Inflammatory macrophage (primary cell): Measurements from ENCODE around the gene ZCCHC2.

Experiments
- DNase-seq, 2 donors: peaks; one replicate each; pipeline ENCODE4 v3.0.0-alpha.2; 2020 to 2022

The ZCCHC2 gene

DNA sequence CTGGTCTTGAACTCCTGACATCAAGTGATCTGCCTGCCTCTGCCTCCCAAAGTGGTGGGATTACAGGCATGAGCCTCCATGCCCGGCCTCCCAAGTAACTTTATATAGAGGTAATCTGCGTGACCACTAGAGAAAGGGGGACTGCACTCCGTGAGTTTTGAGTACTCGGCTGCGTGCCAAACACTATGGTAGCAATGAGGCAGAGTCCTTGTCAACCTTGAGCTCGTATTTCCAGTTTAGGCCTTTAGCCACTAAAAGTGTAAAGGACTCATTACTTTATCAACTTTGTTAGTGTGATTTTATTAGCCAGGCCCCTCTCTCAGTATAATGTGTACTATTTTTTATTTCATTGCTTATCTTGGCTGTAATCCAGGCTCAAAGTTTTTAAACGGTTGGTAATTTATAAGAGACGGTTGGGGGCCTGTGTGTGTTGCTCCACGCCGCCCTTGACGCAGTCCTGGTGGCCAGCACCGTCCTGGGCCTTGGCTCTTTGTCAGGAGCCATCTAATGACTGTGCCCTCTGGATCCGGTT lies 56.2 kb downstream of the ZCCHC2 start:
- no peak for DNase-seq

DNA sequence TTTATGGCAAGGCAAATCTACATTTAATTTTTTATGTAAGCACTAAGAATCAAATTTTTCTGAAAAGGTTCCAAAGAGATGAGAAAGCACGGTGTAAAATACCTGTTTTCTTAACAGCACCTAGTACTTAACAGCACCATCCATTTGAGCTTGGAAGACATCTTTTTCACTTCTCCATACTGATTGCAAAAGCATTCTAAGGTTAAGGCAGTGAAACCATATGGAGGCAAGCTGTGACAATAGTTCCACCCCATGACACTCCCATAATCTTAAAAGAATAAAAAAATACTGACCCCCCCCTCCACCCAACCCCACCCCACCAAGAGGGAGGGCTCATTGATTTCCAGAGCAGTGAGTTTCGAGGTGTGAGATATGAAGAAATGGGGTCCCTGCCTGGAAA lies 60.6 kb downstream of the ZCCHC2 start:
- peak in 1 of 2 donors; percentile 18 for DNase-seq

DNA sequence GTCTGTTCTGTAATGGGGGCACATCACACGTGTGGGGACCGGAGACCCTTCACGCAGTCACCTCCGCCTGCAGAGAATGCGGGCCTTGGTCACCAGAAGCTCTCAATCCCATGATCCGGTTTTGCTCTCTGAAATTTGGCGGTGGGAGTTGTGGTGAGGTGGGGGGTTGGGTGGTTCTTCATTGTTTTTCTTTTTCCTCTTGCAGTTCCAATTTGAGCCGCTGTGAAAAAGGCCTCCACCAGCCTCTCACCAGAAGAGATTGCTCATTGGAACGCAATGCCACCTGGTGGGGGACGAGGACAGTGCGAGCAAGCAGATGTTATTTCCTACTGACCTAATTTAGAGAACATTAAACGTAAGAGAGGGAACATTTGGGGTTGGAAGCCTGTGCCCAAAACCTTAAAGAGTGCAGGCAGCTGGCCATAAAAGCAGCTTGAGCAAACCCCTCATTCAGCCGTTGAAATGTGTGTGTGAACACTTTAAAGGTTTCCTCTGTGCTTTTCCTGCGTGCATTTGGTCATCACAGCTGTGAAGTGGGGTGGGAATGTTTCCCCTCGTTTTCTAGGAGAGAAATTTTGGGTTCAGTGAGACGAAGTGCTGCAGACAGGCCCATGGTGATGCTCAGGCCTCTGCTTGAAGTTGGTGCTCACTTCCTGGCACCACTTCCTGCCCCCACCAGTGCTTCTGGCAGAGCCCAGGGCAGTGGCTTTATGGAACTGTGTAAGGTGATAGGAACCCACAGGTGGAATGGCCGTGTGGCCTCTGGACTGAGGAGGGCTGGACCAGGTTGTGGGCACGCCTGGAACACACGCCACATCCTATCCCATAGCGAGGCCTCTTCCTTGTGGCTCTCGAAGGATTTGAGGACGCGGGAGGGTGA lies 61.7 kb downstream of the ZCCHC2 start:
- peak; percentile 89 to 90 for DNase-seq

DNA sequence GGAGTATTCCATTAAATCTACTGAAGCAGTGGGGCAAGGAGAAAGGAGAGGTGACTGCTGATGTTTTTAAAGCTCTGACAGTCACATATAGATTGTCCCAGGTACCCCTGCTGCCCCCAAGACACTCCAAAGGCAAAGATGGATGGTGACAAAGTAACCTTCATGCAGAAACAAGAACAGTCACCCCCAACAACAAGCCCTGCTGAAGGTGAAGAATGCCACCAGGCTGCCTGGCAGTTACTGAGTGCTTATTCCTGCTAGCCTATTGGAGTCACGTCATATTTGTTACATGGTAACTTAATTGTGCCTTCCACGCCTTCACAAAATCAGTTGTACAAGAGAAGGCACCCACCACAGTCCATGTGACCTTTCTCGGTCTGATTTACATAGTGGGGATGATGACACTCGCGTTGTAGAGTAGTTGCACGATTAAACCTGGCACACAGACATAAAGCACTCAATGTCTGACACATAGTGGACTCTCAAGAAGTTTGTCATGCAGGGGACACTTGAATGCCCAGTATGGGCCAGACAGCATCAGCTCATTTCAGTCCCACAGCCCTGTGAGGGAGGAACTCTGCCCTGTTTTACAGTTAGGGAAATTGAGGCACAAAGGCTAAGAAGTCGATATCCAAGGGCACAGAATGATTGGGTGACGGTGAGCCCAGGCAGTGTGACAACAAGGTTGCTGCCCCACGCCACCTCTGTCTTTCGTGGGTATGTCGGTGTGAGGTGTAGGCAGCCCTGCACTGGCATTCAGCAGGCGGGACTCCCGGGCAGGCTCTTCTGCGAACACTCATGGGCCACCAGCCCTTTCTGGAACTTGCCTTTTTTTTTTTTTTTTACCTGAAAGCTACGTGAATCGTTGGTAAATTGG lies 62.7 kb downstream of the ZCCHC2 start:
- DNase-seq: no peak

DNA sequence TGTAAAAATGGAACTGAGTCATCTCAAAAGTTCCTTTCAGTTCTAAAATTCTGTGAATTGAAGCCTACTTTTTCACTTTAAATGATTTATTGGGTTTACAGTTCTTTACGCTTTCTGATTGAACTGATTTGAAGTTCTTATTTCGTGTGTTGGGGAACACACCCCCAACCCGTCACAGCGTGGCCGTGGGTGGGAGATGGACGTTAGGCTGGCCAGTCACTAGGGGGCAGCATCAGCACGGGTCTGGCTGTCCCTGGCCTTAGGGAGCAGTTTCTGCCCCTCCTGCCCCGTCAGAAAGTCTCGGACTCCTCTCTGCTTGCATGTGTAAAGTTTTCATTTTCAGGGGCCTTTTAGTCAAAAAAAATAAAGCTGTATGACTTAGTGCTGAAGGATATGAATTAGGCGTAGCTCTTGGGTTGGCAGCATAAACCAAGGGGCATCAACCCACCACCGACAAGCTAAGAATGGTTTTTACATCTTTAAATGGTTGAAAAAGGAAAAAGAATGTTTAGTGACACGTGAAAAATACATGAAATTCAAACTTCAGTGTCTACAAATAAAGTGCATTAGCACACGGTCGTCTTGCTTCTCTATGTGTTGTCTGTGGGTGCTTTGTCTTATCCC lies 63.4 kb downstream of the ZCCHC2 start:
- peak; percentile 76 to 88 for DNase-seq

DNA sequence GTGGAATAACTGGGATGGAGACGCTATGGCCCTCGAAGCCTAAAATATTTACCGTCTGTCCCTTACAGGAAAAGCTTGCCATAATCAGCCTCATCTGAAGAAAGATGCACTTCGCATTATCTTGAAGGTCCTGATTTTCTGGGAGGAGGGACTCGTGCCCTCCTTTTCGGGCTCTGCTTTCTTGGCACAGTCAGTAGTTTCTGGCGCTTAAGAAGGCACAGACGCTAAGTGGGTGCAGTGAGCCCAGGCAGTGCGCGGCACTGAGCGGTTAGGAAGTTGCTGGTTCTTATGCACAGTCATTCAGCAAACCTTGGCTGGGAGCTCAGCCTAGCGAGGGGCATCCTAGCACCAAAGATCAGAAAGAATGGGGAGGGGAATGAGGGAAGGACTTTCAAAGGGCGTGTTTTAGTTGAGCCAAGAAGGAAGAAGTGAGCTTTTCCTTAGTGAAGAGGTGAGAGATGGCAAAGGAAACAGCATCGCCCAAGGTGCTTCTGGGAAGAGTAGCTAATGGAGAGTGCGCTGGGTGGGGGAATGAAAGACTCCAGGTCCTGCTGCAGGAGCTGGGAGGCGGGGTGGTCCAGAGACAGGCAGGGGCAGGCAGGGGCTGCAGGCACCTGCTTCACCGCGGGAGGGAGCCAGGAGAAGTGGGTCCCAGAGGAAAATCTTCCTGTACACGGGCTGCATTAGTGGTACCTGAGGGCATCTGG lies 64.1 kb downstream of the ZCCHC2 start:
- DNase-seq: no peak

DNA sequence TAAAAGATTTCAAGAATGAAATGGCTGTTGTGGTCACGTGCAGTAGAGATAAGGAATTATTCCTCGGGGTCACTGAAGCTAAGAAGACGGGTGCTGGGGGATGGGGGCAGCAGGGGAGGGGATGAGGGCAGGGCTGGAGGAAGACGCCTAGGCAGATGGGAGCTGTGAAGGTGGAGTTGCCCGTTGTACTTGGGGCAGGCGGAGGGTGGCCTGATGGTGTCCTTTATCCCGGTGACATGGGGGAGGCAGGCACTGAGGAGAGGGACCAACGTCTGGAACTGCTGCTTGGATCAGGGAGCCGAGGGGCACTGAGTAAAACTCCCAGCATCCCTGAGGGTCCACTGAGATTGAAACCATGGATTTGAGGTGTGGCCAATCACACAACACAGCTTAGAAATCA lies 64.9 kb downstream of the ZCCHC2 start:
- no peak for DNase-seq

DNA sequence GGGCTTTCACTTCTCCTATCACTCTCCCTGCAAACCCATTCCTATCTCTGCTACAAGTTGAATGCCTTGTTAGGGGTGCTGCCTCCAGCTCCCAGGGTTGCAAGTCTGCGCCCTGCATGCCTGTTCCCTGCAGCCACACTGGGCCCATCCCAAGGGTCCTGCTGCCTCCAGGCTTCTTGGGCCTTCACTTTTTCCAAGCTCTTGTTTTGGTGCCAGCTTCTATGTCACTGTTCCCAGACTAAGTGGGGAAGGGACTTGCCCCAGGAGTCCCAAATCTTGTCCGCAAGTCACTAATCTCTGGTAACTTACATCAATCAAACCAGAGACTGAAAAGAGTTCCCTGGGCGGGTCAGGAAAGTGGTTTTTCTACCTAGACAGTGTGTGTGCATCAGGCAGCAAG lies 65.4 kb downstream of the ZCCHC2 start:
- DNase-seq: no peak

DNA sequence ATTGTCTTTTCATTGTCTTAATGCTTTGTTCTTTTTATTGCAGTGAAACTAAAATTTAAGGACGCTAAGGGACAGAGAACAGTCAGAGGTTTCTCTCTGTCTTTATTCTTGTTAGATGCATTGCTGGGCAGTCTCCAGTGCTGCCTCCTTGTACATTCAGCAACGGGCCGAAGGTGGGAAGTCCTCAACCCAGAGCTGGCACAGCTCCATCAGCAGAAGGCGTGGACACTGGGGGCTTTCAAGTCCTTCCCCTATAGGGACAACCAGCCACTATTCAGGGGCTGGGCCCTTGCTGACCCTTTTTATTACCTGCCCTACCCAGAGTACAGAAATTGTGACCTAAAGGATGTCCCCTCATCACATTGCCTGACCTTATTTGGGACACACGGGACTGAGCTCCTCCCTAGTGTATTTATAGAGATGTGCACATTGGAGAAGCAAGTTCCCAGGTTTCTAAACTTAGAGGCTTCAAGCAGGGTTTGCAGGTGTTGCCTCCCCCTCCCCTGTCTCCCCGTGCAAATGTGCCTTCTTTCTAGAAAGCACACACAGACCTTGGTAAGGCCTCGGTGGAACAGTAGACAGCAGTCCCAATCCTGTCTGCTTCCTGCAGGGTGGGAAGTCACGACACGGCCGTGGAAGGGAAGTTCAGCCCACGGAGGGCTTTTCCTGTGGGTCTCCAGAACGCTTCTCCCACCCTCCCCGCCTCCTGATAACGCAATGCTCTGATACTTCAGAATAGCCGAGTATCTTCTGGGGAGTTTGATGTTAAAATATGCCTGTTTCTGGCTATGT lies 68.2 kb downstream of the ZCCHC2 start:
- peak in 1 of 2 donors; percentile 39 for DNase-seq

DNA sequence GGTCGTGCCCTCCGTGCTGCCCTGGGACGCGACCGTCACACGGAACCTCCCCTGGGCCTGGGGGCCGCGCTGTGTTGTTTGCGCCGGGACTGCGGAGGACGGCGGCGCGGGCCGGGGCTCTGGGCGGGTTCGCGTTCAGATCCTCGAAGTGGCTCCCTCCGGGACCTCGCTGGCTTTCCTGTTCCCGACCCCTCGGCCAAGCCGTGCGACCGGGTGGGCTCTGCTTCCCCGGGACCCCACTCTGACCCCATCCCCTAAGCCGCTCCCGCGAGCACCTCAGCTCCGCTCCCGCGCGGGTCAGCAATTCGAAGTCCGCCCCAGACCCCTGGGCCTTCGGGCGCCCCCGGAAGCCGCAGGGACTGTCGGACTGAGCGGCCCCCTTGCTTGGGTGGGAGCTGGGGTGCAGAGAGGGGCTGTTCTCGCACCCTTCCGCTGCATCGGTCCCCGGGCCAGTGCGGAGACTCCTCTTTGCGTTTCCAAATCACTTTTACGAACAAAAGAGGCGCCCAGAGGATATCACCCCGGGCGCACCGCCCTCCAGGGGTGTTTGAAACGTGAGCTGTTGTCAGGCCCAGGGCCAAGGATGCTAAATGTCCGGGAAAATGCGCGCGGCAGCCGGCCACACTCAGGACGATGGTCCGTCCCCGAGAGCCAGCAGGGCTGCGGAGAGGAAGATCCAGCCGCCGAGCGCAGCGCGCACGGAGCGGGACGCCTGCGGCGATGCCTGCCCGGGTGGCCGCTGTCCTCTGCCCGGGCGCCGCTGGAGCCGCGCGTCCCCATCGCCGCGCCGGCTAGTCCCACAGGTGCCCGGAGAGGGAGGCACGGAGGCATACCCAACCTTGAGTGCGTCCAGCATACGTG lies 73.5 kb downstream of the ZCCHC2 start:
- peak in 1 of 2 donors; percentile 49 for DNase-seq

DNA sequence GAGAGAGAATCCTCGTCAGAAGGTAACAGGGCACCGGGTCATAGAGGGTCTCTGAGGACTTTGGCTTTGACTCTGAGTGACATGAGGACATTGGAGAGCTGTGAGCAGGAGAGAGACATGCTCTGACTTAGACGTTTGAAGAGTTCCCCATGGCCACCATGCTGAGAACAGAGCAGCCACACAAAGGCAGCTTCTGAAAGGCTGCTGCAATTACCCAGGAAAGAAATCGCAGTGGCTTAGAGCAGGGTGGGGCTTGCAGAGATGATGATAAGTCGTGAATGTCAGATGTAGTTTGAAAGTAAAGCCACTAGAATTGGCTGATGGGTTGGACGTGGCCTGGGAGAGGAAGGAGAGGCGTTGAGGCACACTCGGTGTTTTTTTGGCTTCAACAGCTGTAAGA lies 79.0 kb downstream of the ZCCHC2 start:
- no peak for DNase-seq

DNA sequence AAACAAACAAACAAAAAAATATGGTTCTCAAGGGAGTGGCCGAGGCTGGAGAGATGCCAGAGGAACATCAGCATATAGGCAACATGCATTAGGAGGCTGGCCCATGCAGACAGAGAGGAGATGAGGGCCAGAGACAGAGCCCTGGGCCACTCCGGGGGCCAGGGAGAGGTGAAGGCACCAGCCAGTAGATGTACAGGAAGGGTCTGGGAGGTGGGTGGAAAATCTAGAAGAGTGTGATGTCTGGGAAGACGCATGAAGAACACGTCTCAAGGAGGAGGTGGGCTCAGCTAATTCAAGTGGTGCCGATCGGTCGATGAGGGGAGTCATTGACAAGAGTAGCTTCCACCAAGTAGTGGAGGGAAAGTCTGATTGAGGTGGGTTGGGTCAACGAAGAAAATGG lies 79.9 kb downstream of the ZCCHC2 start:
- DNase-seq: no peak

DNA sequence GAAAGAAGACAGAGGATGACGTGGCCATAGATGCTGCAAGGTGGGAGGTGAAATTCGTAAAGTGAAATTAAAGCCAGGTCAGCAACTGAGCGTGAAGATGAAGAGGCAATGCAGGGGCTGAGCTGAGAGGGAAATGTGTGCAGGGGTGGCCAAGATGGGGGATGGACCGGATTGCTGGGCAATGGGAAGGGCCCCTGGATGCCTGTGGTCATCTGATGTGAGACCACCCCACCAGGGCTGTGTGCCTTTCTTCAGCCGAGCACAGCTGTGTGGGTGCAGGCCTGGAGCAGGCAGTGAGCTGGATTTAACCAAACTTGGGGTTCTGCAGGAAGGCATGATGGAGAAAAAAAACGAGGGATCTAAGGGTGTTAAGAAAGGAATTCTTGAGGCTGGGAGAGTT lies 80.4 kb downstream of the ZCCHC2 start:
- no peak for DNase-seq

DNA sequence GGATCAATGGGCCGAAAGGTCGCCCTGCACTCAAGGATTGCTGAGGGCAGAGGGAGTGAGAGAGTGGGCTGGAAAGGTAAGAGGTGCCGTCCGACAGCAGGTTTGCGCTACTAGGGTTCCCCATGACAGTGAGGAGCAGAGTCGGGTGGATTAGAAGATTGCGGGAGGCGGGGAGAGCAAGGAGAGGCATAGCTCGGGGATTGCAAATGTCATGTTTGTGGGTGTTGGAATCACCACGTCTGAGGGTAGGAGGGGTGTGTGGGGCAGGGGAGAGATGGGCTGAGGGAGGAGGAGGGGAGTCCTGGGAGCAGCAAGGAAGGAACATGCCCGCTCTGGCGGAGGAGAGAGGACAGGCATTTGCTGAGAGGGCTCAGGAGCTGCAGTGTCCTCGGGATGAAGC lies 81.2 kb downstream of the ZCCHC2 start:
- DNase-seq: no peak

DNA sequence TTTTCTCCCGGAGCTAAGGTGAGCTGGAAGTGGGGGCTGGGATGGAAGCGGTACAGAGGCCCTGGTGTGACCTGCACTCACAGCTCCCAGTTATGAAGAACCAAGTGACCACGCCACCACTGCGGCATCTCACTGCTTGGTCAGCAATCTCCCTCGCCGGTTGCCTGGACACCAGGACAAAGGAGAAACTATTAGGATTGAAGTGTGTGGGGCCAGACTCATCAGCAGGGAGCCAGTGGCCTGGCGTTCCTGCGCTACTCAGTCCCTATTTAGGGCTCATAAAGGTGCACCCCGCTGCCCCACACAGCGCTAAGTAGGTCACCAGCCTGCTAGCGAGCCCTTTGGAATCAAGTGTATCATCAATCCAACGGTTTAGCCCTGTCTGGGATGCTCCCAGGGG lies 82.9 kb downstream of the ZCCHC2 start:
- DNase-seq: no peak

DNA sequence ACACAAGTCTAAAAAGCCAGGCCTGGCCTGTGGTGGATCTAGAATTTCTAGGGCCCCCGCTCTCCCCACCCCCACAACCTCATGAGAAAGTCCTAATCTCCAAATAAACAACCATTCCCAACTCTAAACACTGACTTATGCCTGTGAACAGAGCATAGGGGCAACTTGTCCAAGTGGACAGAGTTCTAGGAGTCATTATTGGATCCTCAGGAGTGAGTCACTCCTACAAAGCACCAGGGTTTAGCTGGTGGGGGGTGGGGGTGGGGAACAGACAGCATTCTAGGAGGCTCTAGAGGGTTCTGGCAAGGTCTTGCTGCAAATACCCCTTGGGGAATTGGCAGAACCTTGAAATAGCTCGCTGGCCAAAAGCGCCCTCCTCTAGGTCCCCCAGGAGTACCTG lies 83.3 kb downstream of the ZCCHC2 start:
- no peak for DNase-seq

DNA sequence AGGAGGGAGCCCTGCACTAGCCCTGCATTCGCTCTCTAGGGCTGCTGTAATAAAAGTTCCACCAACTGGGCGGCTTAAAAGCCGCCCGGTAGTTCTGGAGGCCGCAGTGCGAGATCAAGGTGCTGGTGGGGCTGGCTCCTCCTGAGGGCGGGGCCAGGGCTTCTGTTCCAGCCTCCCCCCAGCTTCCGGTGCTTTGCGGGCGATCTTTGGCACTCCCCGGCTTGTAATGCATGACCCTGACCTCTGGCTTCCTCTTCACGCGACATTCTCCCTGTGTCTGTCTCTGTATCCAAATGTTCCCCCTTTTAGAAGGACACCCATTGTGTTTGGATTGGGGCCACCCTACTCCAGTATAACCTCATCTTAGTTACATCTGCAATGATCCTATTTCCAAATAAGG lies 84.5 kb downstream of the ZCCHC2 start:
- DNase-seq: no peak

DNA sequence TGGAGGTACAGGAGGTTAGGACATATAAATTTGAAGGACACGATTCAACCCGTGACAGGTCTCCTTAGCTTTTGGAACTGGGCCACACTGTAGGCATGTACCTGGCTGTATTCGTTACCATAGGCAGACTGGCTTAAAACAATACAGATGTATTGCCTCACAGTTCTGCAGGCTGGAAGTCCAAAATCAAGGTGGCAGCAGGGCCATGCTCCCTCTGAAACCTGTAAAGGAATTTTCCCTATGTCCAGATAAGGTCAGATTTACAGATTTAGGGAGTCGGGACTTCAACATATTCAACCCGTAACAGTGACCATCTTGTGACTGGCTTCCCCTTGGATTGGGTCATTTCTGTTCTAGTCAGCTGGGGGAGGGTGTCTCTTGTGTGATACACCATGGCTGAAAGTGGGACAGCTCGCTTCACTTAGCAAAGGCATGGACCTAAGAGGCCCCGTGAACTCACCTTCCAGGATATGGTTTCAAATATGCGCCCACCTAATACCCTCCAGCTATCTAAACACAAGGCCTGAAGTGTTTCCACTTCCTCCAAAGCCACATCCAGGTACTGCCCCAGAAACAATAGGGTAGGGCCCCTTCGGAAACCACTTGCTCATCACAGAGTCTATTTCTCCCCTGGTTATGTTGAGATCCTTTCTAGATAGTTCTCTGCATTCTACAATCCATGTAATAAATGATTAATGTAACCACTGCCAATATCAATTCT lies 85.0 kb downstream of the ZCCHC2 start:
- no peak for DNase-seq

DNA sequence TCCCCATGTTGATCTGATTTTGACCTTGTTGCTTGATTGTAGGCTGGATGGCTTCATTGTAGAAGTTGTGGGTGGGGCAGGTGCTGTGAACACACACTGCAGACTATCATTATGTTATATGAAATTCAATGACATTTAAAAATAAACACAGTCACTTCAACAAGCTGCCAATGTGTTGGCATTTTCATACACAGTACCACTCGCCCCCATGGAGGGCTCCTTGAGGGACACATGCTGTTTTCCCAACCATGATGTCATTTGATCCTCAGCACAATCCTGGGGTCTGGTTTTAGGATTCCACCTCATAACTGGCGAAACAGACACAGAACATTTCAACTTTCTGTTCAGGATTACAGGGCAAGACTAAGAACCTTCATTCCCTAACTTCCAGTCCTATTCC lies 86.9 kb downstream of the ZCCHC2 start:
- no peak for DNase-seq

DNA sequence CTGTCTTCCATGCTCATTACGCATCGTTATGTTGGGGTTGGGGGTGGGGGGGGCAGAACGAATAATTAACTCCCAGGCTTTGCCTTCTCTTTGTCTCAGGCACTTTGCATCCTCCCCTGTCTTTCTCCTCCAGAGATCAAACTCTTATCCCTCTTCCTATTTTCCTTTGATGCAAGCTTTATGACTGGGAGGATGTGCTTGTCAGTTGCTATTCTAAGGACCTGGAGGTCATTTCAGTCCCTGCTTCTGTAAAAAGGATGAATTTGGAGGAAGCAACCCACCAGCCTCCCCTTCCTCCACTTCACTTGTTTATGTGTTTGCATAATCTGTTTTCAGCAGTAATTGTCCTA lies 87.5 kb downstream of the ZCCHC2 start:
- peak; percentile 56 to 86 for DNase-seq
